ENCODE data around the gene LSM10.

DNA sequence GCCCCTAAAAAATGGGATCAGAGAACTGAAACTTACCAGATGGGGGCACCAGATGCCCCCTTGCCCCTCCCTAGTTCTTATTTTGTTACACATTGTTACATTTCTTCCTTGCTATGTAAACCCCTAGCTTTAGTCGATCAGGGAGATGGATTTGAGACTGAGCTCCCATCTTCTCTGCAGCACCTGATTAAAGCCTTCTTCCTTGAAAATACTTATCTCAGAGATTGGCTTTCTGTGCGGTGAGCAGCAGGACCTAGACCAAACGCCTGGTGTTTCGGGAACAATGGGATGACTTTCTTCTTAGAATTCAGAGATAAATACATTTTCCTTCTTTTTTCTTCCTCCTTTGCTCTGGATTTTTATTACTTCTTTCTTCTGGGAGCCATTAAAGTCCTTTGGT lies 16.7 kb upstream of the LSM10 start:
- no peak for TF ChIP-seq EZH2 (IDR thresholded peaks at IDR 0.05; ENCODE audit: low read length, missing control alignments)
- TF ChIP-seq, protein P1, sequence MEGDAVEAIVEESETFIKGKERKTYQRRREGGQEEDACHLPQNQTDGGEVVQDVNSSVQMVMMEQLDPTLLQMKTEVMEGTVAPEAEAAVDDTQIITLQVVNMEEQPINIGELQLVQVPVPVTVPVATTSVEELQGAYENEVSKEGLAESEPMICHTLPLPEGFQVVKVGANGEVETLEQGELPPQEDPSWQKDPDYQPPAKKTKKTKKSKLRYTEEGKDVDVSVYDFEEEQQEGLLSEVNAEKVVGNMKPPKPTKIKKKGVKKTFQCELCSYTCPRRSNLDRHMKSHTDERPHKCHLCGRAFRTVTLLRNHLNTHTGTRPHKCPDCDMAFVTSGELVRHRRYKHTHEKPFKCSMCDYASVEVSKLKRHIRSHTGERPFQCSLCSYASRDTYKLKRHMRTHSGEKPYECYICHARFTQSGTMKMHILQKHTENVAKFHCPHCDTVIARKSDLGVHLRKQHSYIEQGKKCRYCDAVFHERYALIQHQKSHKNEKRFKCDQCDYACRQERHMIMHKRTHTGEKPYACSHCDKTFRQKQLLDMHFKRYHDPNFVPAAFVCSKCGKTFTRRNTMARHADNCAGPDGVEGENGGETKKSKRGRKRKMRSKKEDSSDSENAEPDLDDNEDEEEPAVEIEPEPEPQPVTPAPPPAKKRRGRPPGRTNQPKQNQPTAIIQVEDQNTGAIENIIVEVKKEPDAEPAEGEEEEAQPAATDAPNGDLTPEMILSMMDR (conservative IDR thresholded peaks at IDR 0.05 in 1 of 2, IDR thresholded peaks at IDR 0.05 in 1 of 2; ENCODE audit: low read depth in 1 of 2, low read length in 2 of 2): no peak
